Mesenteric fat pad (tissue), 1 donor: ENCODE results near the gene MEIOSIN. TPM values are rescaled to one million over a fixed set of nuclear protein-coding genes. Genes with fewer than 3 reads are reported as not detected.
"Not testable (repeated sequence)": the region's sequence is repeated elsewhere in the genome, so short reads cannot be mapped to it uniquely, and the experiment has no call there.

Experiments used
- DNase-seq: peaks from one replicate; pipeline ENCODE4 v3.0.0-alpha.2; 2020; ENCODE audit warnings: low spot score
- total RNA-seq: library from RNA; stranded (reverse); fragmentation: NEBNext Ultra II Directional; extraction: Animal tissue kit (Norgen Biotek cat#: 25700); gene quantifications from one replicate; pipeline ENCODE4 v1.2.1, GENCODE V29; 2021
- donor health status: DM: yes; HTN: yes; CAD: no.

Gene MEIOSIN
- total RNA-seq, 1 donor from 2014 or later: not detected

DNA sequence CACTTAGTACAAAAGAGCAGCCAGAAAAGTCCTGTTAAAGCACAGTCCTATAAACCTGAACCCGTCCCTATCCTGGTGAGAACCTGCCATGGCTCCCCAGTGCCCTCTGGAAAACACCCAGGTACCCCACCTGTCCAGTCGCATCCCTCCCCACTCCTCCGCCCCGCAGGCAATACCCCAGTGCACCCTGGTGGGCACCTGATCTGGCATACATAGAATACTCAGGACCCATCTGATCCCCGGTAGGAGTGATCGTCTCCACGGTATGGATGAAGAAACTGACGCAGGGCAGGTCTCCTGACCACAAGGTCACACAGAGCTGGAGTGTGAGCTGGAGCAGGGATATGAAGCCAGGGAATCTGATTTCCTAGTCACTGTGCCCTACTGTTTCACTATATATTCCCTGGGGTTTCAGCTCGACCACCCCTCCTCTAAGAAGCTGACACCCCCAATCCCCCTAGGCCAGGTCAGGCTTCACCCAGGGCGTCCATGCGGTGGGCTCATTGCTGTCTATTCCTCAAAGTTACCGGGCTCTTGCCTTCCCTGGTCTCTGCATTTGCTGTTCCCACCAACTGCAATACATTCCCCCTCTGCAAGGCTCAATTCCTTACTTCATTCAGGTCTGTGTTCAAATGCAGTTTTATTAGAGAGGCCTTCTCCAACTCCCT lies 15.1 kb upstream of the MEIOSIN start:
- no peak for DNase-seq

DNA sequence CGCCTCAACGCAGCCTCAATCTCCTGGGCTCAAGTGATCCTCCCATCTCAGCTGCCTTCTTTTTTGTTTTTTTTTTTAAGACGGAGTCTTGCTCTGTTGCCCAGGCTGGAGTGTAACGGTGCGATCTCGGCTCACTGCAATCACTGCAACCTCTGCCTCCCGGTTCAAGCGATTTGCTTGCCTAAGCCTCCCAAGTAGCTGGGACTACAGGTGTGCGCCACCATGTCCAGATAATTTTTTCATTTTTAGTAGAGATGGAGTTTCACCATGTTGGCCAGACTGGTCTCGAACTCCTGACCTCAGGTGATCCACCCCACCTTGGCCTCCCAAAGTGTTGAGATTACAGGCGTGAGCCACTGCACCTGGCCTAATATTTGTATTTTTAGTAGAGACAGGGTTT lies 13.2 kb upstream of the MEIOSIN start:
- not testable (repeated sequence) for DNase-seq

DNA sequence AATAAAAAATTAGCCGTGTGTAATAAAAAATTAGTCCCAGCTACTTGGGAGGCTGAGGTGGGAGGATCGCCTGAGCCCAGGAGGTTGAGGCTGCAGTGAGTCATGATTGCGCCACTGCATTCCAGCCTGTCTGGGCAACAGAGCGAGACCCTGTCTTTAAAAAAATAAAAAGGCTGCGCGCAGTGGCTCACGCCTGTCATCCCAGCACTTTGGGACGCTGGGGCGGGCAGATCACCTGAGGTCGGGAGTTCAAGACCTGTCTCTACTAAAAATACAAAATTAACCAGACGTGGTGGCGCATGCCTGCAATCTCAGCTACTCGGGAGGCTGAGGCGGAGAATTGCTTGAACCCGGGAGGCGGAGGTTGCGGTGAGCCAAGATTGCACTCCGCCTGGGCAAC lies 4.6 kb upstream of the MEIOSIN start:
- not testable (repeated sequence) for DNase-seq

DNA sequence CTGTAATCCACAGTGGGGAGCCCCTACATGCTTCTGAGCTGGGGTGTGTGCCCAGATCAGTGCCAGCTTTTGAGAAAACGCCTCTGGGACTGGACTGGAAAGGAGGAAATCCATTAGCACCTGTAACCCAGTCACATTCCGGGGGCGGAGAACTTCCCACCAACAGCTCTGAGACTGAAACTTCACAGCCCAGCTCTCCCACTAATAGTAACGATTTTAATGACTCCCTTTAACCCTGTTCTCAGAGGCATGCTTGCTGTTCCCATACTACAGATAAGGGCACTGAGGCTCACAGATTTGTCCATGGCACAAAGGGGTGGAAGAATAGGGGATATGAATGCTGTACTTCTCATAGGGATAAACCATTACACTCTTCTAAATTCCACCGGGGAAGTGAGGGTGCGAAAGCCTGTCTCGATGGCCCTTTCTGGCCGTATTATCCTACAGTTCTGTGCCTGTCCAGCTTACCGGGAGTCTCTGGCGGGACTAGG lies 3.4 kb upstream of the MEIOSIN start:
- DNase-seq: no peak

DNA sequence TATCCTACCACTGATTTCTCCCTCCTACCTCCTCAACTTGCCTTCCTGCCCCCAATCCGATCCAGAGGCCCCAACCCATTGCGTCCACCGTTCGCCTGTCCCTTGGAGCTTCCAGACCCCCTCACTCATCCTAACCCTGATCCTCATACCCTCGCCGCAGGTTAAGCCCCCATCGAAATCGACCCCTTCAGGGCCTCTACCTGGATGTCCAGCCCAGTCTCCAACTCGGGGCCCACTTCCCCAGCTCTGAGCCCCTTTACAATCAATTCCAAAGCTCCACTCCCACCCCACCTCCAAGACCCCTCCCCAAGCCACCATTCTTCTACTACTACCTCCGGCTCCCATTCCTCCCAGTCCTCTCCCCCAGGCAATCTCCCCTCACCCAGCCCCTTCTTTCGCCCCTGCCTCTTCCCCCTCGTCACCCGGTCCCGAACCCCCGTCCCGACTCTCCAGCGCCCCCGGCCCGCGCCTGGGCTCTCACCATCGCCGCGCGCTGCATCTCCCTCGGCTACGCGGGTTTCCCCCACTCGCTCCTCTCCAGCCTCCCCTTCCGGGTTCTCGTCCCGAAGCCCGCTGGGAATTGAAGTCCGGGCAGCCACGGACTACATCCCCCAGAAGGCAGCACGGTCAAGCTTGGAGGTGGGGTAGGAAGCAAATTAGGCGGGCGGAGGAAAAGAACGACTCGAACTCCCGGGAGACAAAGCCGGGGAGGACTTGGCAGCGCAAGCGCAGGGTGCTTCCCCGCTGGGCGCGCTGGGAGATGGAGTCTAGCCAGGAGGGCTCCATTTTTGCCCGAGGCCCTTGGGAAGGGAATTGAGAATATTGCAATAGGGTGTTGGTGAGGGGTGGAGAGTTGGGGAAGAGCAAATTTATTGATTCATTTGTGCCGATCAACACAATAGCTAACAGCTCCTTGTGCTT lies 2.6 kb upstream of the MEIOSIN start, which contains the start of gene FBXO46:
FBXO46 (minus strand) TSS at position 529 of the 921 bp plus-strand sequence. CDS start 17,401 bp downstream, outside the sequence.
- peak; percentile 96 for DNase-seq

DNA sequence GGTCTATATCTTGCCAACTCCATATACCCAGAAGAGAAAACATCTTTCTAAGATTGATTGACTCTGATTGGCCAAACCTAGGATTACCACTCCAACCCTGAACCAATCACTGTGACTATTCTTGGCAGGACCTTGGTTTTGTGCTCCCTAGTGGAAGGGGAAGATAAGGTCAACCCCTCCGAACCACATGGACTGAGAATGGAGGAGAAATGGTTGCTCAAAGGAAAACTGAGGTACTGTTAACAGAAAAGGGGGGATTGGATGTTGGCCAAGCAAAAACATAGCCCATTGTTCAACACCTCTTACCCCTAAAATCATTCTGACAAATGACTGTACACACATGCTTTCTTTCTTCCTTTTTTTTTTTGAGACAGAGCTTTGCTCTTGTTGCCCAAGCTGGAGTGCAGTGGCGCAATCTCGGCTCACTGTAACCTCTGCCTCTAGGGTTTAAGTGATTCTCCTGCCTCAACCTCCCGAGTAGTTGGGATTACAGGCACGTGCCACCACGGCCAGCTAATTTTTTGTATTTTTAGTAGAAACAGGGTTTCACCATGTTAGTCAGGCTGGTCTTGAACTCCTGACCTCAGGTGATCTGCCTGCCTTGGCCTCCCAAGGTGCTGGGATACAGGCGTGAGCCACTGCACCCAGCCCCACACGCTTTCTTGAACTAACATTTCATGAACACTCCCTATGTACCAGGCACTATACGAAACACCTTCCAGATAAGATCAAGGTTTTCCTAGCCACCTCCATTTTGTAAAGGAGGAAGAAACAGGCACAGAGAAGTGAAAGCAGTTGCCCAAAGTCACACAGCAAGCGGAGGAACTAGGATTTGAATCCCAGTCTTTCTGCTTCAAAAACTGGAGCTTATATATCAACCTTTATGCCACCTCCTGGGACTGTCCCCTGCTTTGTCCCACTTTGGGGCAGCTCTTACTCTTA lies 6.5 kb downstream of the MEIOSIN start:
- no peak for DNase-seq

DNA sequence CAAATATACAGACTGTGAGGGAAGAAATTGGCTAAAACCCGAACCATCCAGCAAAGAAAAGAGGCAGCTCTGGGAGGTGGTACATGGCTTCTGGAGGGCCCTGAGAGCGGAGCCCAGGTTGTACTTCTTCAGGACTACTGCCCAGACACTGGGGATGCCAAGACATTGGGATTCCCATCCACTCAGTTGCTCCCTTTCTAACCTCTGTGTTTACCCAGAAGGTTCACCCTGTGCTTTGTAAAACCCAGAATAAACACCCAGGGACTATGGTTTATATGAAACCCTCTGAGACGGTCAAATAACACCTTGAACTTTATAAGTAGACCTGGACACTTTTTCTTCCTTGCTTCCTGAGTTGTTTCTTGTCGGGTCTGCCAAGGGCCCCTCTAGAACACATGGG lies 9.7 kb downstream of the MEIOSIN start:
- DNase-seq: no peak

DNA sequence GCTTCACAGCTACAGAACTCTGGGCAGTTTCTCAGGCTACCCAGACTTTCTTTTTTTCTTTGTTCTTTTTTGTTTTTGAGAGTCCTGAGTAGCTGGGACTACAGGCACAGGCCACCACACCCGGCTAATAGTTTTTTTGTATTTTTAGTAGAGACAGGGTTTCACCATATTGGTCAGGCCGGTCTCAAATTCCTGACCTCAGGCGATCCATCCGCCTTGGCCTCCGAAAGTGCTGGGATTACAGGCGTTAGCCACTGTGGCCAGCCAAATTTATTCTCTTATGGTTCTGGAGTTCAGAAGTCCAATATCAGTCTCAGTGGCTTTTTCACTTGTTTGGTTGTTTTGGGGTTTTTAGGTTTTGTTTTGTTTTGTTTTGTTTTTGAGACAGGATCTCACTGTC lies 12.4 kb downstream of the MEIOSIN start:
- DNase-seq: no peak

DNA sequence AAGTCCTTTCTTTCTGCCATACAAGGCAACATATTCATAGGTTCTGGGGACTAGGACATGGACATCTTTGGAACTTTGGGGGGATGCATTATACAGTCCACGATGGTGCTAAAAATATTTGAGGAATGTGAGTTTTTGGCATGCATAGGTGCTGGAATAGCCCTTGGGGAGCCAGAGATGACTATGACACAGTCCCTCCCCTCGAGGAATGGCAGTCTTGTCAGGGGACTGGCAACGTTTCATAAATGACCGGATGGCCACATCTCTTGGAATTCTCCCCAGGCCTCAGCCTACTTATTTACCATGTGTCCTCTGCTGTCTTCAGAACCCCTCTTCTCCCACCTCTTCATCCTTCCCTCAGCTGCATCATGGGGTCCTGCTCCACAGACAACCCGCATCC lies 13.6 kb downstream of the MEIOSIN start:
- no peak for DNase-seq

DNA sequence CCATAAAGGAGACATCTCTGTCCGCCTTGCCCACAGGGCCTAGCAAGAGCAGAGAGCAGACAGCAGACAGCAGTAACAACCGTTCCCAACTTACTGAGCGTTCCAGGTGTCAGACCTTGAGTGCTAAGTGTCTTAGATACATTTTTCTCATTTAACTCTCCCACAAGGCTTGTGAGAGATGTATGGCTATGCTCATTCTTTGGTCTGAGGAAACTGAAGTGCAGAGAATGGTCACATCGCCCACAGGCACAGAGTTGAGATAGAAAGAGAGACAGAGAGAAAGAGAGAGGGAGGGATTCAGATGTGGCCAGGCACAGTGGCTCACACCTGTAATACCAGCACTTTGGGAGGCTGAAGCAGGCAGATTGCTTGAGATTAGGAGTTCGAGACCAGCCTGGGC lies 14.3 kb downstream of the MEIOSIN start:
- no peak for DNase-seq

DNA sequence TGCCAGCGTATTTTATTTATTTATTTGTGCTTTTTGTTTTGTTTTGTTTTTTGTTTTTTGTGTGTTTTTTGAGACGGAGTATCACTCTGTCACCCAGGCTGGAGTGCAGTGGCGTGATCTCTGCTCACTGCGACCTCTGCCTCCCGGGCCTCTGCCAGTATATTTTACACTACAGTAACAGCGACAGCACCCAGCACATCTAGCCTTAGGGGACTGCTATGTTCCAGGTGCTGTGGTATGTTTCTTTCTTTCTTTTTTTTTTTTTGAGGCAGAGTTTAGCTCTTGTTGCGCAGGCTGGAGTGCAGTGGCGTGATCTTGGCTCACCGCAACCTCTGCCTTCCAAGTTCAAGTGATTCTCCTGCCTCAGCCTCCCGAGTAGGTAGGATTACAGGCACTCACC lies 18.2 kb downstream of the MEIOSIN start:
- DNase-seq: not testable (repeated sequence)

DNA sequence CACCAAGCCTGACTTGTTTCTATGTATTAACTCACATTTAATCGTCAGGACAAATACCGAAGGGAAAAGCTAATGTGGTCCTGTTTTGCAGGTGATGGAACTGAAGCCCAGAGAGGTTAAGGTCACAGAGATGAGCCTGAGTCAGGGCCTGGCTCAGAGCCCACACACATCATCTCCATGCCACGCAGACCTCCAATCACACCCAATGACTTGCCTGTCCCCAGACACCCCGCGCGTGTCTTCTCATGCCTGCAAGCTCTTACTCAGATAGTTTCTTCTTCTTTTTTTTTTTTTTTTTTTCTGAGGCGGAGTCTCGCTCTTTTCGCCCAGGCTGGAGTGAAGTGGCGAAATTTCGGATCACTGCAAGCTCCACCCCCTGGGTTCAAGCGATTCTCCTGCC lies 19.4 kb downstream of the MEIOSIN start:
- DNase-seq: no peak

DNA sequence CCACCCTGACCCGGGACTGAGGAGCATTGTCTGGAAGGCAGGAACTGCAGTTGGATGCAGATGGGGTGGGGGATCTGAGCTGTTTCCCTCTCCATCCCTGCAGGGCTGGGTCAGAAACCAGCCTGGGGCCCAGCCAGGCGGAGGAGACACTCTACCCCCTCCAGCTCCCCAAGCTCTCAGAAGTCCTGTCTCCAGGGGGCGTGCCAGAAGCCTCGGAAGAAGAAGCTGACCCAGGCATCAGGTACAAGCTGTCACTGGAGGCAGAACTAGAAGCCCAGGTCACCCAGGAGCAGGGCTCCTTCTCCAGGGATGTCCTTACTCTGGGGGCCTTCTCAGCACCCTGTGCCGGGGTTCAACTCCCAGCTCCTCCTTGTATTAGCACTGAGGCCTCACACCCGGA lies 20.3 kb downstream of the MEIOSIN start:
- DNase-seq: no peak

DNA sequence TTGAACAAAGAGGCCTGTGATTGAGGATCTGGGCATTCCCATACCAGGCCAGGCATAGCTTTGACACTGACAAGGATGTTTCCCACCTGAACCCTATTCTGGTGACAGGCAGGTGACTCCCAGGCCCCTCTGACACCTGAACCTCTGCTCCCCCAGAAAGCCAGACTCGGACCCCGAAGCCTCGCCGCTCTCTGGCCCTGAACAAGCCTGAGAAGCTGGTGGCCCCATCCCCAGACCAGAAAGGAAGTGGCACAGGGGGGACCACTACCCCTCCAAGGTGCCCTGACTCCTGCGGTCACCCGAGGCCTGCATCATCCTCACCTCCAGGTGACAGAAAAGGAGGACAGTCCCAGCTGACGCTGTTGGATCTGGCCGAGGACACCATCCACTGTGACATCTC lies 21.1 kb downstream of the MEIOSIN start:
- DNase-seq: no peak

DNA sequence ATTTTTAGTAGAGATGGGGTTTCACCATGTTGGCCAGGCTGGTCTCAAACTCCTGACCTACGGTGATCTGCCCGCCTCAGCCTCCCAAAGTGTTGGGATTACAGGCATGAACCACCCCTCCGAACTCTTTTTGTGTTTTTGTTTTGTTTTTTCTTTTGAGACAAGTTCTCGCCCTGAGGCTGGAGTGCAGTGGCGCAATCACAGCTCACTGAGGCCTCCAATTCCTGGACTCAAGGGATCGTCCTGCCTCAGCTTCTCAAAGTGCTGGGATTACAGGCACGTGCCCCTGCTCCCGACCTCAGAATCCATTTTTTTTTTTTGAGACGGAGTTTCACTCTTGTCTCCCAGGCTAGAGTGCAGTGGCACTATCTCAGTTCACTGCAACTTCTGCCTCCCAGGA lies 24.5 kb downstream of the MEIOSIN start:
- no peak for DNase-seq

DNA sequence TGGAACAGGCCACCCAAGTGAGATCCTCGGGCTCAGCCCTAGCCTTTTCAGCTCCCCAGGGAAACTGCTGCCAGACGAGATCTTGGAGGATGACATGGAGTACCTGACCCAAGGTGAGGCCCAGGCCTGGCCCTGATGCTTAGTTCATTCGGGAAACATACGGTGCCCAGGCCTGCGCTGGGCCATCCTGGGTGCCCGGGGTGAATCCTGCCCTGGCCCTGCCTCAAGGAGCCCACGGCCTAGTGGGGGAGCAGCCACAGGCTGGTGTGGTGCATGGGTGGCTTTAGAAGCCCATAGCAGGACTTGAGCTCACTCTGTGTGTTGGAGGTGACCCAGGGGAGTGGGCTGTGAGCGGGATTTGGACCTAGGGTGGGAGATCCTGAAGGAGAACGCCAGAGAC lies 25.7 kb downstream of the MEIOSIN start:
- DNase-seq: no peak

DNA sequence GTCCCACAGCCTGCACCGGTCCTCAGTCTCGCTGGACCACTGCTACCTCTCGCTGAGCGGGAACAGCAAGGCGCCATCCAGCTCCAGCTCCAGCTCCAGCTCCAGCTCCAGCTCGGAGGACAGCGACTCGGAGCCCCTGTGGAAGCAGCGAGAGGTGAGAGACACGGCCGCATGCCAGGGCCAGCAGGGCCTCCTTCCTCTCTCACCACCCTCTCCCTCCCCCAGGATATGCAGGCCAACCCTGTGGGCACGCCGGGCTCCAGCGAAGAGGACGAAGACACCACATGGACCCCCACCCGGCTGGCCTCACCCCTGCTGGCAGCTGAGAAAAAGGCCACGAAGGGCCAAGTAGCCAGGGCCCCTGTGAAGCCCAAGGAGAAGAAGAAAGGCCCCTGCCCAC lies 28.5 kb downstream of the MEIOSIN start:
- DNase-seq: no peak

DNA sequence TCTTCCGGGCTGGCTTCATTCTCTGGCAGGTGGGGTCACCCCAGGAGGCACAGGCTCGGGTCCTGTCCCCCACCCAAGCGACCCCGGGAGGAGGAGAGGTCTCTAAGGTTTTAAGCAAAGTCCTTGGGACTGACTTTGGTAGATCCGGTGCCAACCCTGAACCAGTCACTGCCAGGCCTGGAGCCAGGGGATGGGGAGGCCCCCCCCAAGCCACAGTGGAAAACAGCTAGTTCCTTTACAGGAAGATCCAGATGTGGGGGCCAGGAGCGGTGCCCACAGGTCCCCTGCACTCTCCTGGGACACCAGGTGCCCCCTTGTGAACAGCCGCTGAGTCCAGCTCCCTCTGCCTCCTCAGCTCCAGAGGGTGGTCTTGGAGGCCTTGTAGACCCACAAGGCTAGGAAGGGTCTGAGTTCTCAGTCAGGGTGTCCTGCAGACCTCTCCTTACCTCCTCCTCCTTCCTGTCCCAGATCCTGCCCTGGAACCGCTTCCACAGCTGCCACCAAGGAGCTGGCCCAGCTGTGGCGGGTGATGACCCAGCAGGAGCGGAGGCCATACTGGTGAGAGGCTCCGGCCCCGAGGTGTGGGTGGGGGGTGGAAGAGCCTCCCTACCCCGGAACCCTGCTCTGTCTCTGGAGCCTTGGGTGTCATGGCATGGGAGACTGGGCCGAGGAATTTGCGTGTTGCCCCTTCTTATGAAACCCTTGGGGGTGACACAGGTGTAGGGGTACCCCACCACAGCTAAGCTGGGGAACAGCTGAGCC lies 29.8 kb downstream of the MEIOSIN start:
- no peak for DNase-seq

DNA sequence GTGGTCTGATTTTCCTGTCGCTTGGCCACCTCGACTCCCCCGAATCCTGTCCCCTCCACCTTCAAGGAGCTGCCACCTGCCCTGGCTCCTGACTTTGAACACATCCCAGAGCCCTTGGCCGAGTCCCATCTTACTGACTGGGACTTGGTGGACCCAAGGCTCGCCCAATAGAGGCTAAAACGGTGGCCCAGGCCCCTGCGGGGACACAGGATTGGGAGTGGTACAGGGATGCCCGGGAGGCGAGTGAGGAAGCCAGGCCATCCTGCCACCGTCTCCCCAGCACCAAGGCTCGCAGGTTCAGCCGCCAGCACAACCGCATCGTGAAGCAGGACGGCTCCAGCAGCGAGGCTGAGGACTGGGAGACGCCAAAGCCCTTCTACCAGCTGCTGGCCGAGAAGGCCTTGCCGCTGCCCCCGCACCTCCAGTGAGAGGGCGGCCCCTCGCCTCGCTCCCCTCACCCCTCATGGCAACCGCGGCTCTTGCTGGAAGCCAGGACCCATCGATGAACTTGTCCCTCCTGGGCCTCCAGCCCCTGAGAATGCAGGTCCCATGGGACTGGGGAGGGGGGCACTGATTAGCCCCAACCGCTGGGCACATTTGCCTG lies 30.6 kb downstream of the MEIOSIN start:
- DNase-seq: no peak

DNA sequence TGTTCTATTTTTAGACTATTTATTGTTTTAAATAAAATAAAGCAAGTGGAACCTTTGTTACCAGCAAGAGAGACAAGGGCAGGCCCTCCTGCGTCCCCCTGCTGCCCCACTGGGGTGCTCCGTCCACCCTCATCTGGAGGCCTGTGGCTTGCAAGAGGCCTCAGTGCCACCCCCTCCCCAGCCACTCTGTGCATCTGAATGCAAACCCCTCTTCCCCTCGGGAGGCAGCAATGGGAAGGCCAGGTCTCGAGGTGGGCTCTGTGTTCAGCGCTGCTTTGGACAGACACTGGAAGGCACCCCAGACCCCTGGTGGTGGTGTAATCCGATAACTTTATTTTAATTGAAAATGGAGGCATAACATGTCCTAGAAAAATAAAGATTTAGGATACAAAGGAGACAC lies 31.2 kb downstream of the MEIOSIN start:
- DNase-seq: no peak
